Breast epithelium (tissue), 3 donors: ENCODE data around the gene FBXL15.

Source experiments
- CTCF ChIP-seq, 3 donors: fragments of 450-650 bp; IDR thresholded peaks; one replicate each; pipeline ENCODE4 v1.5.1; 2016 to 2017; ENCODE audit warnings: antibody characterized with exemption in 3 of 3, mild to moderate bottlenecking in 3 of 3, moderate library complexity in 3 of 3
- POLR2AphosphoS5 ChIP-seq, 3 donors: sonication (generic); formaldehyde crosslinking; IDR thresholded peaks; one replicate each; pipeline ENCODE4 v1.6.1; 2017; ENCODE audit warnings: antibody characterized with exemption in 3 of 3

- TF ChIP-seq POLR2AphosphoS5 (IDR thresholded peaks at IDR 0.05) (no peak), CTCF (IDR thresholded peaks at IDR 0.05) (no peak)
Observed at GRCh38 chr10:102465466-102465865, 44.8 kb downstream of the FBXL15 start.
